HG03135 (cell line): Measurements from ENCODE around the gene ZCCHC7.
"Not testable (repeated sequence)": the region's sequence is repeated elsewhere in the genome, so short reads cannot be mapped to it uniquely, and the experiment has no call there.

ENCODE experiments used
- ATAC-seq: cut with Tn5 transposase; IDR thresholded peaks from one replicate; pipeline ENCODE4 v1.9.1; 2021; ENCODE audit warnings: mild to moderate bottlenecking, moderate library complexity; ENCODE audit not compliant: unreplicated experiment

Gene ZCCHC7

GRCh38 chr9:37167456-37168047 is 47.2 kb downstream of the ZCCHC7 start:
- ATAC-seq = no peak

GRCh38 chr9:37172557-37172956 is 52.2 kb downstream of the ZCCHC7 start:
- no peak for ATAC-seq

- no peak for ATAC-seq
Observed at GRCh38 chr9:37174247-37174646, 53.9 kb downstream of the ZCCHC7 start.

- ATAC-seq = no peak
Observed at GRCh38 chr9:37178742-37179141, 58.4 kb downstream of the ZCCHC7 start.

- ATAC-seq = no peak
Observed at GRCh38 chr9:37179576-37179975, 59.2 kb downstream of the ZCCHC7 start.

- ATAC-seq = no peak
Observed at GRCh38 chr9:37180138-37180537, 59.8 kb downstream of the ZCCHC7 start.

- ATAC-seq = no peak
Observed at GRCh38 chr9:37182718-37183117, 62.3 kb downstream of the ZCCHC7 start.

- no peak for ATAC-seq
Observed at GRCh38 chr9:37184905-37185867, 64.8 kb downstream of the ZCCHC7 start.

- ATAC-seq = peak; percentile 43
Observed at GRCh38 chr9:37187292-37187691, 66.9 kb downstream of the ZCCHC7 start.

GRCh38 chr9:37187713-37188439 is 67.5 kb downstream of the ZCCHC7 start:
- ATAC-seq = peak; percentile 66

- not testable (repeated sequence) for ATAC-seq
Observed at GRCh38 chr9:37190739-37191138, 70.4 kb downstream of the ZCCHC7 start.

- ATAC-seq = no peak
Observed at GRCh38 chr9:37191403-37192089, 71.2 kb downstream of the ZCCHC7 start.

- no peak for ATAC-seq
Observed at GRCh38 chr9:37192803-37193202, 72.4 kb downstream of the ZCCHC7 start.

- ATAC-seq = no peak
Observed at GRCh38 chr9:37197158-37198038, 77.0 kb downstream of the ZCCHC7 start.

GRCh38 chr9:37198039-37198729 is 77.8 kb downstream of the ZCCHC7 start:
- no peak for ATAC-seq

- no peak for ATAC-seq
Observed at GRCh38 chr9:37198831-37199230, 78.5 kb downstream of the ZCCHC7 start.

GRCh38 chr9:37200433-37201005 is 80.1 kb downstream of the ZCCHC7 start:
- ATAC-seq = no peak

GRCh38 chr9:37201581-37201980 is 81.2 kb downstream of the ZCCHC7 start:
- no peak for ATAC-seq

- ATAC-seq = no peak
Observed at GRCh38 chr9:37202091-37202490, 81.7 kb downstream of the ZCCHC7 start.
